Measurements from ENCODE around the gene SLC9A5. TPM values are rescaled to one million over a fixed set of nuclear protein-coding genes. Genes with fewer than 3 reads are reported as not detected.
A peak's percentile ranks its signal among the peaks of the same experiment; 100 is the strongest.

SLC9A5 gene
- total and polyA plus RNA-seq, 10 donors = 6.0 to 34.1 (median 18.2) TPM

DNA sequence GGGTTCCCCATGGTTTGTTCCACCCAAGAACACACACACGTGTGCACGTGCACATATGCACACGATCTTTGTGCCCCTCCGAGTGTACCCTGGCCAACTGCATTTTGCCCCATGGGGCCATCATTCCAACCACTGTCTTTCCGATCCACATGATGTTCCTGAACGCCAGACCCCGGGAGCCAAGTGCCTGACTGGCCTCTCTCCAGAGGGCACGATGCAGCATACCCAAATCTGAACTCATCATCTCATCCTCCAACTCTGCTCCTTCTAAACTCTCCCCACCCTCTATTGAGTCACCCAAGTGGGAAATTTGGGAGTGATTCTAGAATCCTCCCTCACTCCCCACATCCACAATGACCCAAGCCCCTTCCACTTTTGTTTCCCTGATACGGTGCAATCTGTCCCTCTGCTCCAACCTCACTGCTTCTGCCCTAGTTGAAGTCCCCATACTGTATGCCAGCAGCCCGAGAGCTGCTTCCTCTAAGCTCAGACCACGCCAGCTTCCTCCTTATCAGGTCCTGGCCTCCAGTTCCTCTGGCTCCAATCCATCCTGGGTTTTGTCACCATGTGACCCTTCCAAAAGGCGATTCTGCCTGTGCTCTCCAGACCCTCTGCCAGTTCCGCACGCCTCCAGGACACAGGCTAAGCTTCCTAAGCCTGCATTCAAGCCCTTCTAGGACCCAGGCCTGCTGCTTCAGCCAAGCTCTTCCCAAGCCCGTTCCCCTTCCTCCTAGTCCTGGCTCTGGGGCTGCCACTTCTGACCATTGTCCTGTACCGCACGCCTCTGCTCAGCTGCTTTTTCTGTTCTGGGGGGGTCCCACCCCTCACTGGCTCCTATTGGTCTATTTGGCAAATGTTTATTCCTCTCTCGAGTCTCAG lies 31.9 kb upstream of the SLC9A5 start:
- TF ChIP-seq, protein P1, sequence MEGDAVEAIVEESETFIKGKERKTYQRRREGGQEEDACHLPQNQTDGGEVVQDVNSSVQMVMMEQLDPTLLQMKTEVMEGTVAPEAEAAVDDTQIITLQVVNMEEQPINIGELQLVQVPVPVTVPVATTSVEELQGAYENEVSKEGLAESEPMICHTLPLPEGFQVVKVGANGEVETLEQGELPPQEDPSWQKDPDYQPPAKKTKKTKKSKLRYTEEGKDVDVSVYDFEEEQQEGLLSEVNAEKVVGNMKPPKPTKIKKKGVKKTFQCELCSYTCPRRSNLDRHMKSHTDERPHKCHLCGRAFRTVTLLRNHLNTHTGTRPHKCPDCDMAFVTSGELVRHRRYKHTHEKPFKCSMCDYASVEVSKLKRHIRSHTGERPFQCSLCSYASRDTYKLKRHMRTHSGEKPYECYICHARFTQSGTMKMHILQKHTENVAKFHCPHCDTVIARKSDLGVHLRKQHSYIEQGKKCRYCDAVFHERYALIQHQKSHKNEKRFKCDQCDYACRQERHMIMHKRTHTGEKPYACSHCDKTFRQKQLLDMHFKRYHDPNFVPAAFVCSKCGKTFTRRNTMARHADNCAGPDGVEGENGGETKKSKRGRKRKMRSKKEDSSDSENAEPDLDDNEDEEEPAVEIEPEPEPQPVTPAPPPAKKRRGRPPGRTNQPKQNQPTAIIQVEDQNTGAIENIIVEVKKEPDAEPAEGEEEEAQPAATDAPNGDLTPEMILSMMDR (IDR thresholded peaks at IDR 0.05 in 8 of 11, conservative IDR thresholded peaks at IDR 0.05 in 3 of 11) = no peak
- TF ChIP-seq POLR2AphosphoS5 (IDR thresholded peaks at IDR 0.05) = peak; percentile 11 to 64 (median 59)
- H3K27me3 ChIP-seq (replicated peaks in 1 of 7) = no peaks in the 10 kb centered on the region
- no peak overlapping the region for H3K4me3 ChIP-seq
- WGBS, 5 donors = 43 to 59% (median 51%) methylated on average over 18 of the region's 18 CpGs
- H3K4me1 ChIP-seq = peaks cover 9 to 42% (median 23%) of the 10 kb centered on the region in 6 donors
- no peak for DNase-seq
- peak overlapping the region in 5 of 8 donors; percentile 44 to 67 (median 57) for H3K27ac ChIP-seq
- intact Hi-C loops (cut with DNase I; ENCODE audit: low total_unique reads) = no loop called here
- peaks cover 0 to 5% (median 0%) of the 10 kb centered on the region in 6 donors for H3K36me3 ChIP-seq
- no peaks in the 10 kb centered on the region for H3K9me3 ChIP-seq

- Histone ChIP-seq H3K4me3 (no peak overlapping the region), H3K27ac (peak overlapping the region in 3 of 8 donors; percentile 6 to 62 (median 27)), H3K36me3 (peaks cover 0 to 22% (median 10%) of the 10 kb centered on the region in 6 donors), H3K27me3 (replicated peaks in 1 of 7) (no peaks in the 10 kb centered on the region), H3K9me3 (no peaks in the 10 kb centered on the region), H3K4me1 (peaks cover 12 to 49% (median 32%) of the 10 kb centered on the region in 6 donors)
- intact Hi-C loops (cut with DNase I; ENCODE audit: low total_unique reads) = no loop called here
- DNase-seq = no peak
- 37 to 51% (median 42%) methylated on average over 3 of the region's 3 CpGs for WGBS, 5 donors
- TF ChIP-seq POLR2A (IDR thresholded peaks at IDR 0.05) (no peak), POLR2AphosphoS5 (IDR thresholded peaks at IDR 0.05) (no peak)
- TF ChIP-seq, protein P1 (IDR thresholded peaks at IDR 0.05 in 8 of 11, conservative IDR thresholded peaks at IDR 0.05 in 3 of 11) = no peak
These were observed 24.8 kb upstream of the SLC9A5 start for GRCh38 chr16:67223992-67224391.

DNA sequence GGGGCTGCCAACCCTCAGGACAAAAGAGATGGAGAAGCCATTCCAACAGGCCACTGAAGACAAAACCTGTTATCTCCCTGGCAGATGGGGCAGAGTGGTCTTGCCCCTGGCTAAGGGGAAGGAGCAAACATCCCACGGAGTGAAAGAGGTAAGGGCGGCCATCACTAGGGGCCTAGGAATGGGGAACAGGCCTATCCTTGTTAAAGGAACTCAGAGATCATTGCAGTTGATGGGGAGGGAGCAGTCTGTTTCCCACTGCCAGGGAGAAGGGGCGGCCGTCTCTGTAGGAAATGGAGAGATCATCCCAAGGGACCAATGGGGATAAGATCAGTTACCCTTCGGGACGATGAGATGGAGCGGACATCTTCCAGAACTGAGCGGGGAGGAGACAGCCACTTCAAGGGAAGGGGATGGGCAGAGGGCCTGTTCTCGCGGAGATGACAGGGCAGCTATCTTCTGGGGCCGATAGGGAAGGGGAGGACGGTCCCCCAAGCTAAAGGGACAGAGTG lies 22.4 kb upstream of the SLC9A5 start:
- Histone ChIP-seq H3K27ac (peak overlapping the region; percentile 61 to 93 (median 86)), H3K36me3 (peaks cover under 1 to 41% (median 34%) of the 10 kb centered on the region in 6 donors), H3K4me1 (peaks cover 12 to 57% (median 32%) of the 10 kb centered on the region in 6 donors), H3K9me3 (no peaks in the 10 kb centered on the region), H3K27me3 (replicated peaks in 1 of 7) (no peaks in the 10 kb centered on the region), H3K4me3 (peak overlapping the region; percentile 82 to 99 (median 98))
- DNase-seq = no peak
- 8 to 11% (median 9%) methylated on average over 12 of the region's 12 CpGs for WGBS, 5 donors
- intact Hi-C loops (cut with DNase I; ENCODE audit: low total_unique reads) = no loop called here
- TF ChIP-seq, protein P1 (IDR thresholded peaks at IDR 0.05 in 8 of 11, conservative IDR thresholded peaks at IDR 0.05 in 3 of 11) = no peak
- peak in 1 of 3 donors; percentile 13 for TF ChIP-seq POLR2A (IDR thresholded peaks at IDR 0.05)
- TF ChIP-seq POLR2AphosphoS5 (IDR thresholded peaks at IDR 0.05) = no peak
